ENCODE results near the gene SNX9. TPM values are rescaled to one million over a fixed set of nuclear protein-coding genes. Genes with fewer than 3 reads are reported as not detected.

SNX9 gene
- total RNA-seq, 2 donors from 2014 or later: 19.8 to 24.1 TPM

- H3K36me3 ChIP-seq (replicated peaks in 1 of 2; ENCODE audit: insufficient read depth in 1 of 2, low read depth in 2 of 2): no peaks in the 10 kb centered on the region
- H3K27me3 ChIP-seq: no peaks in the 10 kb centered on the region
- DNase-seq (no peak), ATAC-seq (no peak)
- H3K27ac ChIP-seq: no peak overlapping the region
- no peak overlapping the region for H3K4me3 ChIP-seq
- no peaks in the 10 kb centered on the region for H3K4me1 ChIP-seq
- intact Hi-C loops (cut with DNase I): no loop called here
- TF ChIP-seq CTCF (IDR thresholded peaks at IDR 0.05): no peak
- TF ChIP-seq POLR2A (IDR thresholded peaks at IDR 0.05): no peak
- no peaks in the 10 kb centered on the region for H3K9me3 ChIP-seq
- 86 to 93% methylated on average over 13 of the region's 13 CpGs for WGBS, 2 donors
These were observed 139.0 kb downstream of the SNX9 start for GRCh38 chr6:157961832-157962575.

- ATAC-seq (no peak), DNase-seq (no peak)
- H3K9me3 ChIP-seq: no peaks in the 10 kb centered on the region
- H3K4me1 ChIP-seq: no peaks in the 10 kb centered on the region
- WGBS, 2 donors: 78 to 83% methylated on average over 12 of the region's 12 CpGs
- H3K36me3 ChIP-seq (replicated peaks in 1 of 2; ENCODE audit: insufficient read depth in 1 of 2, low read depth in 2 of 2): no peaks in the 10 kb centered on the region
- H3K27me3 ChIP-seq: no peaks in the 10 kb centered on the region
- TF ChIP-seq CTCF (IDR thresholded peaks at IDR 0.05) (no peak), POLR2A (IDR thresholded peaks at IDR 0.05) (no peak)
- intact Hi-C loops (cut with DNase I): no loop called here
- no peak overlapping the region for H3K27ac ChIP-seq
- no peak overlapping the region for H3K4me3 ChIP-seq
These were observed 139.7 kb downstream of the SNX9 start for GRCh38 chr6:157962601-157963302.

GRCh38 chr6:157964100-157964499 lies 141.1 kb downstream of the SNX9 start:
- intact Hi-C loops (cut with DNase I): no loop called here
- no peaks in the 10 kb centered on the region for H3K9me3 ChIP-seq
- no peaks in the 10 kb centered on the region for H3K36me3 ChIP-seq (replicated peaks in 1 of 2; ENCODE audit: insufficient read depth in 1 of 2, low read depth in 2 of 2)
- 70 to 82% methylated on average over 3 of the region's 3 CpGs for WGBS, 2 donors
- no peaks in the 10 kb centered on the region for H3K4me1 ChIP-seq
- H3K27ac ChIP-seq: no peak overlapping the region
- ATAC-seq (no peak), DNase-seq (no peak)
- TF ChIP-seq POLR2A (IDR thresholded peaks at IDR 0.05) (no peak), CTCF (IDR thresholded peaks at IDR 0.05) (no peak)
- no peak overlapping the region for H3K4me3 ChIP-seq
- H3K27me3 ChIP-seq: no peaks in the 10 kb centered on the region

- no peaks in the 10 kb centered on the region for H3K9me3 ChIP-seq
- DNase-seq (no peak), ATAC-seq (no peak)
- TF ChIP-seq CTCF (IDR thresholded peaks at IDR 0.05) (no peak), POLR2A (IDR thresholded peaks at IDR 0.05) (no peak)
- 92 to 94% methylated on average over 3 of the region's 3 CpGs for WGBS, 2 donors
- intact Hi-C loops (cut with DNase I): no loop called here
- no peaks in the 10 kb centered on the region for H3K36me3 ChIP-seq (replicated peaks in 1 of 2; ENCODE audit: insufficient read depth in 1 of 2, low read depth in 2 of 2)
- H3K4me1 ChIP-seq: no peaks in the 10 kb centered on the region
- H3K4me3 ChIP-seq: no peak overlapping the region
- no peak overlapping the region for H3K27ac ChIP-seq
- no peaks in the 10 kb centered on the region for H3K27me3 ChIP-seq
These were observed 142.3 kb downstream of the SNX9 start for GRCh38 chr6:157965387-157965786.

All from body of pancreas (tissue), 4 donors.